ENCODE measurements around the gene GBX1. TPM values are rescaled to one million over a fixed set of nuclear protein-coding genes. Genes with fewer than 3 reads are reported as not detected.
A peak's percentile ranks its signal among the peaks of the same experiment; 100 is the strongest.

GBX1 gene
- total RNA-seq, 1 experiment from 2014 or later = not detected

DNA sequence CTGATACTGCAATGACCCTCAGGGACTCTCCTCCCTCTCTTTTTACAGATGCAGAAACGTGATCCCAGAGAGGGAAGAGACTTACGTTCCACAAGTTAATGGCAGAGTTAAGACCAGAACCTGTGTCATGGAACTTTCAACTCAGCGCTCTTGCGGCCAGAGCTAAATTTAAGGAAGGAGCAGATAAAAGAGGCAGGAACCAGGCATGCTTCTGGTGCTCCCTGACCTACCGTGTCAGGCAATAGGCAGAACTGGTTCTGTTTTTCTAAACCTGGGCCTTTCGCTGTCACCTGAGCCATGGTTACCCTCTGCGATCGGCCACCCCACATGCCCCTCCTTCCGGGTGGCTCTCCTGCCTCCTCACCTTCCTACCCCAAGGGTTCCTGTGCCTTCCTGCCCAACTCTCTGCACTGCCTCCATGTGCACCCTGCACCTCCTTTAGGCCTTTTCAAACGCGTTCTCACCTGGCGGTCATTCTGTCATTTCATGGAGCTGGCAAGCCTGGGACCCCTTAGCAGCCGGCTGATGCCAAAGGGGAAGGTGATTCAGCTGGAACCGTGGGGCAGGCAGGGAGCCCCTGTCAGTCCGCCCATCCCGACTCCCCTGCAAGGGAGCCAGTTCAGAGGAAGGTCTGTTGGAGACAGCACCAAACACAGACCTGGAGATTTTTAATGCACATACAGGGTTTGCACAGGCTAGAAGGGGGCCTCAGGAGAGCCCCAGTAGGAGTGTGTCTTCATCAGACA is 7.7 kb upstream of the GBX1 start:
- POLR2A ChIA-PET = no interaction called here

DNA sequence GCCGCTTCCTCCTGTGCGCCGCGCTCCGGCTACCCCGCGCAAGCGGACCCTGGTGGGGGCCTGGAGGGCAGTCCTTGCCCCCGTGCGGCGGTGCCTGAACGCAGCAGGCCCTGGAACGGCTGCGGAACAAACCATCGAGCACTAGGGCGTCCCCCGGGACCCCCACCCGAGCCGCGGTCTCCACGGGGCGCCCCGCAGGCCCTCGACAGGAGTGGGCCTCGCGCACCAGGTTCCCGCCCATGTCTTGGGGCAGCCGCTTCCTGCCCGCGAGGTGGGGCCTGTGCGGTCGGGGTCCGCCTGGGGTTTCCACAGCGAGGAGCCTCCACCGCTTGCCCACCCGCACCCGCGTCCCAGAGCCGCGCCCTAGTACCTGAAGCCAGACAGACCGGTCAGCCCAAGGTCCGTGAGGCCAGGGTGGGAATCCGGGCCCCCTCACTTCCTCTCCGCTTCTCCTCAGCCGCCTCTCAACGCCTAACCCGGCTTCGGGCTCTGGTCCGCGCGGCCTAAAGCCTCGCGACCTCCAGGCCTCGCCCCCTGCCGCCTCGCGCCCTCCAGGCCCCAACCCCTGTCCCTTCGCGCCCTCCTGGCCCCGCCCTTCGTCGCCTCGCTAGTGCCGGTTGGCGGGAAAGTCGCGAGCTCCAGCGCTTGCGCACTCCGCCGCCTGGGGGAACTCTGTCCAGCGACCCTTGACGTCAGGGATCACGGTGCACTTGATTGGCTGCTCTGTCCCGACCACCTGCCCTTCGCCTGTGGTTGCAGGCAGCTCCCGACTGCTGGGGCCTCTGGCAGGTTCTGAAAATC is 7.0 kb upstream of the GBX1 start:
- POLR2A ChIA-PET = no interaction called here
- DNase-seq = peak in 1 of 2 experiments; percentile 36

More for the DNA sequence above, 7.7 kb upstream of the GBX1 start:
- H3K4me3 Mint-ChIP-seq (ENCODE audit: unreplicated experiment) = no peak overlapping the region
- H3K36me3 Mint-ChIP-seq (ENCODE audit: insufficient read depth, unreplicated experiment) = no peaks in the 10 kb centered on the region
- H3K27ac Mint-ChIP-seq (ENCODE audit: unreplicated experiment) = no peak overlapping the region
- DNase-seq = peak in 1 of 2 experiments; percentile 20
- peaks cover 21% of the 10 kb centered on the region for H3K27me3 Mint-ChIP-seq (ENCODE audit: insufficient read depth, unreplicated experiment)
- Histone ChIP-seq H3K9me3 (no peaks in the 10 kb centered on the region), H3K27me3 (replicated peaks; ENCODE audit: control insufficient read depth, insufficient read depth, low read length) (no peaks in the 10 kb centered on the region), H3K4me1 (no peaks in the 10 kb centered on the region), H3K36me3 (ENCODE audit: control insufficient read depth, insufficient read depth, low read length) (no peaks in the 10 kb centered on the region), H3K4me3 (ENCODE audit: low read depth, low read length) (no peak overlapping the region)
- no peaks in the 10 kb centered on the region for H3K9me3 Mint-ChIP-seq (ENCODE audit: unreplicated experiment)
- TF ChIP-seq, protein P1, sequence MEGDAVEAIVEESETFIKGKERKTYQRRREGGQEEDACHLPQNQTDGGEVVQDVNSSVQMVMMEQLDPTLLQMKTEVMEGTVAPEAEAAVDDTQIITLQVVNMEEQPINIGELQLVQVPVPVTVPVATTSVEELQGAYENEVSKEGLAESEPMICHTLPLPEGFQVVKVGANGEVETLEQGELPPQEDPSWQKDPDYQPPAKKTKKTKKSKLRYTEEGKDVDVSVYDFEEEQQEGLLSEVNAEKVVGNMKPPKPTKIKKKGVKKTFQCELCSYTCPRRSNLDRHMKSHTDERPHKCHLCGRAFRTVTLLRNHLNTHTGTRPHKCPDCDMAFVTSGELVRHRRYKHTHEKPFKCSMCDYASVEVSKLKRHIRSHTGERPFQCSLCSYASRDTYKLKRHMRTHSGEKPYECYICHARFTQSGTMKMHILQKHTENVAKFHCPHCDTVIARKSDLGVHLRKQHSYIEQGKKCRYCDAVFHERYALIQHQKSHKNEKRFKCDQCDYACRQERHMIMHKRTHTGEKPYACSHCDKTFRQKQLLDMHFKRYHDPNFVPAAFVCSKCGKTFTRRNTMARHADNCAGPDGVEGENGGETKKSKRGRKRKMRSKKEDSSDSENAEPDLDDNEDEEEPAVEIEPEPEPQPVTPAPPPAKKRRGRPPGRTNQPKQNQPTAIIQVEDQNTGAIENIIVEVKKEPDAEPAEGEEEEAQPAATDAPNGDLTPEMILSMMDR (IDR thresholded peaks at IDR 0.05; ENCODE audit: insufficient read depth in 1 of 2, low read depth in 1 of 2, low read length in 1 of 2, severe bottlenecking in 1 of 2, unreplicated experiment in 1 of 2) = no peak
- CTCF ChIA-PET = interaction anchor here (0.9 kb wide), 1 partner anchor 9 kb away, joined by 8 read pairs; no protein-coding TSS in a partner anchor
- intact Hi-C loops (cut with micrococcal nuclease; ENCODE audit: unreplicated experiment) = no loop called here
- no peaks in the 10 kb centered on the region for H3K4me1 Mint-ChIP-seq (ENCODE audit: low read depth, unreplicated experiment)
- BruUV-seq (replicated peaks) = no TSS peak

More for the DNA sequence above, 7.0 kb upstream of the GBX1 start:
- H3K4me3 ChIP-seq (ENCODE audit: low read depth, low read length) = no peak overlapping the region
- Mint-ChIP-seq H3K4me1 (ENCODE audit: low read depth, unreplicated experiment) (no peaks in the 10 kb centered on the region), H3K27ac (ENCODE audit: unreplicated experiment) (no peak overlapping the region), H3K36me3 (ENCODE audit: insufficient read depth, unreplicated experiment) (no peaks in the 10 kb centered on the region), H3K27me3 (ENCODE audit: insufficient read depth, unreplicated experiment) (peaks cover 26% of the 10 kb centered on the region), H3K9me3 (ENCODE audit: unreplicated experiment) (no peaks in the 10 kb centered on the region), H3K4me3 (ENCODE audit: unreplicated experiment) (no peak overlapping the region)
- no peaks in the 10 kb centered on the region for H3K27me3 ChIP-seq (replicated peaks; ENCODE audit: control insufficient read depth, insufficient read depth, low read length)
- BruUV-seq (replicated peaks) = no TSS peak
- H3K4me1 ChIP-seq = no peaks in the 10 kb centered on the region
- intact Hi-C loops (cut with micrococcal nuclease; ENCODE audit: unreplicated experiment) = no loop called here
- TF ChIP-seq, protein P1 (IDR thresholded peaks at IDR 0.05; ENCODE audit: insufficient read depth in 1 of 2, low read depth in 1 of 2, low read length in 1 of 2, severe bottlenecking in 1 of 2, unreplicated experiment in 1 of 2) = no peak
- H3K9me3 ChIP-seq = no peaks in the 10 kb centered on the region
- CTCF ChIA-PET = interaction anchor here (0.6 kb wide), 1 partner anchor 65 kb away, joined by 5 read pairs; no protein-coding TSS in a partner anchor
- no peaks in the 10 kb centered on the region for H3K36me3 ChIP-seq (ENCODE audit: control insufficient read depth, insufficient read depth, low read length)
